KOPT-K1 (cell line): ENCODE data around the gene WDR48.

Experiments used
- H3K27ac ChIP-seq: fragments of 200-600 bp; sonication (generic); 2 replicates; pipeline ENCODE4 v1.5.1; 2016; ENCODE audit warnings: antibody characterized with exemption, mild to moderate bottlenecking, low read depth, low read length; ENCODE audit not compliant: poor library complexity, severe bottlenecking
- H3K36me3 ChIP-seq: fragments of 200-600 bp; sonication (generic); 2 replicates; pipeline ENCODE4 v1.5.1; 2017; ENCODE audit warnings: antibody characterized with exemption, mild to moderate bottlenecking, low read length, moderate library complexity; ENCODE audit not compliant: insufficient read depth
- H3K9me3 ChIP-seq: fragments of 200-600 bp; sonication (generic); 2 replicates; pipeline ENCODE4 v1.5.1; 2017; ENCODE audit warnings: antibody characterized with exemption, low read length, mild to moderate bottlenecking; ENCODE audit not compliant: insufficient read depth, poor library complexity, severe bottlenecking

WDR48 gene

DNA sequence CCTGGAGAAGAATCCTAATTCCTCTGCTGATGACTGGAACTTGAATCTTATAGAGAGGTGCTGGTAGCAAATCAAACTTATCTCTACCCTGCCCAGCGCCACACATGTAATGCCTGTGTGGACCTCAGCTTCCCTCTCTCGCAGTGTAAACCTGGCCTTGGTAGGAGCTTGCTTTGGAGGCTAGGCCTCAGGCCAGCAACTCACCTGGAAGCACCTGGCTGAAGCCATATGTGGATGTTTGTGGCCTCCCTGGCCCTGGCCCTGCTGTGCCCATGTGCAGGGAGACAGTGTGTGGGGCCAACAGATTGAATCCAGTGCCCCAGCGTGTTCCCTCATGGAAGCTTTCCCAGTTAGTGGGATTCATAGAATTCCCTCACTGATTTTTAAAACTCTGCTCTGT, 64.1 kb downstream of the WDR48 start:
- Histone ChIP-seq H3K36me3 (no peaks in the 10 kb centered on the region), H3K9me3 (no peaks in the 10 kb centered on the region), H3K27ac (no peak overlapping the region)

GRCh38 chr3:39118079-39118478, 66.3 kb downstream of the WDR48 start:
- Histone ChIP-seq H3K27ac (no peak overlapping the region), H3K36me3 (no peaks in the 10 kb centered on the region), H3K9me3 (no peaks in the 10 kb centered on the region)

GRCh38 chr3:39118931-39119660, 67.3 kb downstream of the WDR48 start:
- H3K27ac ChIP-seq = no peak overlapping the region
- H3K36me3 ChIP-seq = no peaks in the 10 kb centered on the region
- no peaks in the 10 kb centered on the region for H3K9me3 ChIP-seq

DNA sequence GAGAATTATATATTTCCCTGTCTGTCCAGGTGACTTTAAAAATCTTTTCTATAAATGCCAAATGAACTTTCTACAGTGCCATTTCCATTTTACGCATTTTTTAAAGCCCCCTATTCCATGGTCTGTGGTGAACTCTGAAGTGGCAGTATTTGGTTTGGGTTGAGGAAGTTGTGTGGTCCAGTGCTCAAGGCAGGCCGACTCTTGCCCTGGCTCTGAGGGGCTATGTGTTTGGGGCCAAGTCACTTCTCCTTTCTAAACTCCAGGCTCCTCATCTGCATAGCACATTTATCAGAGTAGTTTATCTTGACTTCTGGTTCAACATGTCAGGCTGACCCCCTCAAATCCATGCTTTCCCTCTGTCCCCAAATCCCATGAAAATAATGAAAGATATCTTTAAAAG, 69.8 kb downstream of the WDR48 start:
- Histone ChIP-seq H3K36me3 (no peaks in the 10 kb centered on the region), H3K27ac (no peak overlapping the region), H3K9me3 (no peaks in the 10 kb centered on the region)

DNA sequence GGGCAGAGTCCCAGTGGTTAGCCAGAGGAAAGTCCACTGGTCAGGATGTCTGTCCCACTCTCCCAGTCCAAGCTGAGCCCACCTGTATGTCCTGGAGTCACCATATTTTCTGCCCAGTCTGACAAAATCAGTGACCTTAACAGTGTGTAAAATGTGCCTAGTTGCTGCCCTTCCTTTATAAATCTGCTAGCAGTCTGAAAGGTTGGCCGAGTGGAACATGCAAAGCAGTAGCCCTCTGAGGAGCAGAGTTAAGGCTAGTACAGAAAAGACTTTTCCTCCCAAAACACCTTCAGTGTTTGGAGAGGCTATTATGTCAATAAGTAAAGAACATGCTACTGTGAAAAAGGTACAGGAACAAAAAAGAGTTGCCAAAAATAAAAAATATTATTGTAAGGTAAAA, 71.0 kb downstream of the WDR48 start:
- no peaks in the 10 kb centered on the region for H3K36me3 ChIP-seq
- H3K27ac ChIP-seq = no peak overlapping the region
- no peaks in the 10 kb centered on the region for H3K9me3 ChIP-seq

DNA sequence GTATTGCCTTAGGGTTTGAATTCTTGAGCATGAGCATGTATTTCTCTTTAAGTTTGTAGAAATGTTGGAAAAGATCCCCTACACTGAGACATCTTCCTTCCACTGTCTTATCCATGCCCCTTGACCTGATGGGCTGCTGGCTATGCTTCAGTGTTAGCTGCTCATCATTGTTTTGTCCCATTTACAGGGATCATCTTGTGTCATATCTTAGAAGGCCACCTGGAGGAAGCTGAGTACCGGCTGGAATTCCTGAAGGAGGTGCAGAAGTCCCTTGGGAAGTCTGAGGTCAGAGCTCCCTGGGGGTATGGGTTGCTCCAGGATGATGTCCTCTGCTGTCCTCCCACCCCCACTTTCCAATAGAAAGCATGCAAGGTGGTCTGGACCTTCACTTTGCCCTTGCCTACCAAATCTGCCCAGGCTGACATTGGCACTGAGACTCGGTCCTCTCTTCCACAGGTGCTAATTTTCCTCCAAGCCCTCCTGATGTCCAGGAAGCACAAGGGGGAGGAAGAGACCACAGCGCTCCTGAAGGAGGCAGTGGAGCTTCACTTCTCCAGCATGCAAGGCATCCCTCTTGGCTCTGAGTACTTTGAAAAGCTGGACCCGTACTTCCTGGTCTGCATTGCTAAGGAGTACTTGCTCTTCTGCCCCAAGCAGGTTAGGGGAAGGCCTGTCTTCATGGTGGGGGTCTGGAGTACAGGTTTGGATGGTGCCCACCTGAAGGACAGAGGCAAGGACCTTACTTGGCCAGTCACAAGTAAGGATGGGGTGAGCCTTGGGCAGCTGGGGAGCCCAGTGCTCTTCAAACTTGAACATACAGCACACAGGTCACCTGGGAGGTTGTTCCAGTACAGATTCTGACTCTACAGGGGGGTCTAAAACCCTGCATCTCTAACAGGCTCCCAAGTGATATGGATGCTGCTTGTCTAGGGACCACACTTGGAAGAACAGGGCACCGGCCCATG, 73.3 kb downstream of the WDR48 start:
- H3K27ac ChIP-seq = no peak overlapping the region
- no peaks in the 10 kb centered on the region for H3K9me3 ChIP-seq
- H3K36me3 ChIP-seq = no peaks in the 10 kb centered on the region

GRCh38 chr3:39125841-39126500, 74.2 kb downstream of the WDR48 start:
- no peaks in the 10 kb centered on the region for H3K36me3 ChIP-seq
- no peak overlapping the region for H3K27ac ChIP-seq
- H3K9me3 ChIP-seq = no peaks in the 10 kb centered on the region

GRCh38 chr3:39126532-39127071, 74.8 kb downstream of the WDR48 start:
- Histone ChIP-seq H3K36me3 (no peaks in the 10 kb centered on the region), H3K9me3 (no peaks in the 10 kb centered on the region), H3K27ac (no peak overlapping the region)

- H3K27ac ChIP-seq = no peak overlapping the region
These were observed 75.6 kb downstream of the WDR48 start for GRCh38 chr3:39127269-39127907.

DNA sequence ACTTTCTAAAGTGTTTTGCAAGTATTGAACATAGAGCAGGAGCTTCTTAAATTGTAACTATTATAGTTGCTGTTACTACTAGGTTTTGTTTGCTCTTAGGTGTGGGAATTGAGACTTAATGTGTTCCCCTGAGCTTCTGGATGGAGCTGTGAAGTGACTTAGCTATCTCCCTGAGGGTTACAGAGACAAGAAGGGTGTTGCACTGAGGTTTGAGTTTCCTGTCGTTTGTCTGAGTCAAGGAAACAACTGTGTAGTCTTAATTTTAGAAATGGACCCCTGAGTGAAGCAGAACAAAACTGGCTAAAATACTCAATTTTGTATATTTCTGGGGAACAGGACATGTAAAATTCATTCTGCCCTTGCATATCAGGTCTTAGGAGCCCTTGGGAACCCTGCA, 76.1 kb downstream of the WDR48 start:
- H3K9me3 ChIP-seq = no peaks in the 10 kb centered on the region

More at GRCh38 chr3:39127269-39127907, 75.6 kb downstream of the WDR48 start:
- Histone ChIP-seq H3K36me3 (no peaks in the 10 kb centered on the region), H3K9me3 (no peaks in the 10 kb centered on the region)

DNA sequence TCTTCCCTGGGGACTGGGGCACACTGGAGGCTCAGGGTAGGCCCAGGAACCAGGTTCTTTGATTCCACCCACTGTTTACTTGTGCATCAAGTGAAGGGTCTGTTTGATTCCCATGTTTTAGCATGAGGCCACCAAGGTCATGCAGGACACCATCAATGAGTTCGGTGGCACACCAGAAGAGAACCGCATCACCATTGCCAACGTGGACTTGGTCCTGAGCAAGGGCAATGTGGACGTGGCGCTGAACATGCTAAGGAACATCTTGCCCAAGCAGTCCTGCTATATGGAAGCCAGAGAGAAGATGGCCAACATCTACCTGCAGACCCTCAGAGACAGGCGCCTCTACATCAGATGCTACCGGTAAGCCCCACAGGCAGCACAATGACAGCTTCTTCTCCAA, 77.1 kb downstream of the WDR48 start:
- H3K27ac ChIP-seq = no peak overlapping the region
- no peaks in the 10 kb centered on the region for H3K9me3 ChIP-seq
- H3K36me3 ChIP-seq = no peaks in the 10 kb centered on the region

More for the DNA sequence above, 76.1 kb downstream of the WDR48 start:
- no peaks in the 10 kb centered on the region for H3K36me3 ChIP-seq
- H3K27ac ChIP-seq = no peak overlapping the region

DNA sequence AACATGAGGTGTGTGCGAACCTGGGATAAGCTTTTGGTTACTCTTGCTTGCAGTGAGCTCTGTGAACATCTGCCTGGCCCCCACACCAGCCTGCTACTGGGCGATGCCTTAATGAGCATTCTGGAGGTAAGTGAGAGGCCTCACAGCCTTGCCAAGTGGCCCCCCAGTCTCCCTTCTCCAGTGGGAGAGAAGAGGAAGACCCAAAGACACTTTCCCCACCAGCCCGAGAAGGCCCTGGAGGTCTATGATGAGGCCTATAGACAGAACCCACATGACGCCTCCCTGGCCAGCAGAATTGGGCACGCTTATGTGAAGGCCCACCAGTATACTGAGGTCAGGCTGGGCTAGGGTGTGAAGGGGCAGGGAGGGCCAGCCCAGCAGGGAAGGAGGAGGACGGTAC, 78.2 kb downstream of the WDR48 start:
- Histone ChIP-seq H3K36me3 (no peaks in the 10 kb centered on the region), H3K9me3 (no peaks in the 10 kb centered on the region), H3K27ac (no peak overlapping the region)

DNA sequence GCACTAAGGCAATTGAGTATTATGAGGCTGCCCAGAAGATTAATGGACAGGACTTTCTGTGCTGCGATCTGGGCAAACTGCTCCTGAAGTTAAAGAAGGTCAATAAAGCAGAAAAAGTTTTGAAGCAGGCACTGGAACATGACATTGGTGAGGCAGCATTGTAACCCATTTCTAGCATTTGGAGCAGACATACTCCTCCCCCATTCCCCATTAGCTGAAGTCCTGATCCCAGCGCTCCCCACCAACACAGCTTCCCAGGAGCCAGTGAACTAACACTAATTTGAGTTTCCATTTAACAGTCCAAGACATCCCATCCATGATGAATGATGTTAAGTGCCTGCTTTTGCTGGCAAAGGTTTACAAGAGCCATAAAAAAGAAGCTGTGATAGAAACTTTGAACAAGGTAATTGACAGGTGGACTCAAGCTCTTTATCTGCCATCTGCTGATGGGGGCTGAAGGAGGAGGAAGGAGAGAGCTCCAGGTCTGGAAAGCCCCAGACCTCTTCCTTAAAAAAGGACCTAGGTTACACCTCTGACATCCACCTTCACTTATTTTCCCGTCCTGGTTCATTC, 79.0 kb downstream of the WDR48 start:
- Histone ChIP-seq H3K36me3 (no peaks in the 10 kb centered on the region), H3K9me3 (no peaks in the 10 kb centered on the region), H3K27ac (no peak overlapping the region)
